Endothelial cell of umbilical vein (primary cell): Measurements from ENCODE around the gene CETN1. TPM values are rescaled to one million over a fixed set of nuclear protein-coding genes. Genes with fewer than 3 reads are reported as not detected.

Experiments used
- BruUV-seq: library from RNA; stranded (reverse); fragments of 400-500 nt; replicated peaks from 2 replicates; lab custom pipeline; 2021; lab: Mats Ljungman, UMichigan
- CTCF ChIA-PET: fragments of 300-600, 350-600 bp; sonication (Branson Sonifier 250); formaldehyde crosslinking; loops from one replicate; lab custom pipeline; 2021; ENCODE audit warnings: antibody characterized with exemption, inconsistent platforms; lab: Charles Lee
- POLR2A ChIA-PET: fragments of 300-600, 350-600 bp; sonication (Branson Sonifier 250); formaldehyde crosslinking; loops from one replicate; lab custom pipeline; 2021; ENCODE audit warnings: antibody characterized with exemption, inconsistent platforms; lab: Charles Lee
- DNase-seq: peaks from one replicate; pipeline ENCODE4 v3.0.0-alpha.2; 2011; ENCODE audit warnings: low read depth, low spot score
- FAIRE-seq: peaks from 2 replicates; lab custom pipeline; 2011; peaks lifted over from hg19 to GRCh38; lab: Jason Lieb, UNC
- H2AFZ ChIP-seq: 2 replicates; pipeline ENCODE4 v1.6.0; 2012; ENCODE audit warnings: low read depth, low read length, control low read depth, inconsistent platforms
- H3K27ac ChIP-seq: 2 replicates; pipeline ENCODE4 v1.5.1; 2011; ENCODE audit warnings: low read depth, mild to moderate bottlenecking, control low read depth, low read length, moderate library complexity; ENCODE audit not compliant: insufficient read depth
- H3K27me3 ChIP-seq, 2 experiments: 2 replicates each; pipeline versions ENCODE4 v1.6.0 to v1.6.1; 2011; ENCODE audit warnings: low read length in 2 of 2, mixed read lengths in 1 of 2; ENCODE audit not compliant: control insufficient read depth in 2 of 2, insufficient read depth in 2 of 2
- H3K36me3 ChIP-seq, 2 experiments: 2 replicates in 1 of 2; 3 replicates in 1 of 2; pipeline ENCODE4 v1.5.1; 2011; ENCODE audit warnings: low read length in 2 of 2, mild to moderate bottlenecking in 1 of 2, moderate library complexity in 1 of 2; ENCODE audit not compliant: control insufficient read depth in 2 of 2, insufficient read depth in 2 of 2; ENCODE audit errors: extremely low read depth in 1 of 2
- H3K4me1 ChIP-seq: 3 replicates; pipeline ENCODE4 v1.5.1; 2011; ENCODE audit warnings: mild to moderate bottlenecking, low read length; ENCODE audit not compliant: control insufficient read depth, insufficient read depth; ENCODE audit errors: extremely low read depth
- H3K4me2 ChIP-seq: 2 replicates; pipeline ENCODE4 v1.6.1; 2011; ENCODE audit warnings: low read length, control low read depth, mixed read lengths; ENCODE audit not compliant: insufficient read depth
- H3K4me3 ChIP-seq, 3 experiments: fragments of 200-600 bp in 1 of 3; sonication (generic), shearing (Covaris generic) in 1 of 3; replicated peaks in 1 of 3; 2 replicates each; pipeline ENCODE4 v1.5.1; 2011 to 2016; ENCODE audit warnings: control low read depth in 3 of 3, low read length in 3 of 3, mild to moderate bottlenecking in 2 of 3, inconsistent platforms in 1 of 3, low read depth in 1 of 3, moderate library complexity in 1 of 3; ENCODE audit not compliant: insufficient read depth in 1 of 3
- H3K79me2 ChIP-seq: 2 replicates; pipeline ENCODE4 v1.6.0; 2012; ENCODE audit warnings: low read length, inconsistent platforms; ENCODE audit not compliant: control insufficient read depth, insufficient read depth
- H3K9ac ChIP-seq: replicated peaks from 2 replicates; pipeline ENCODE3; 2011; ENCODE audit warnings: low read length, control low read depth; ENCODE audit not compliant: insufficient read depth; ENCODE audit errors: extremely low read depth
- H3K9me1 ChIP-seq: replicated peaks from 3 replicates; pipeline ENCODE4 v1.6.0; 2011; ENCODE audit warnings: mild to moderate bottlenecking, low read length; ENCODE audit not compliant: control insufficient read depth, insufficient read depth; ENCODE audit errors: extremely low read depth
- H3K9me3 ChIP-seq: replicated peaks from 2 replicates; pipeline ENCODE4 v1.5.1; 2012; ENCODE audit warnings: low read length, inconsistent platforms; ENCODE audit not compliant: control insufficient read depth, insufficient read depth
- H4K20me1 ChIP-seq: replicated peaks from 2 replicates; pipeline ENCODE3; 2011; ENCODE audit warnings: mild to moderate bottlenecking, low read length; ENCODE audit not compliant: control insufficient read depth, insufficient read depth; ENCODE audit errors: extremely low read depth
- MAX ChIP-seq: IDR thresholded peaks from 2 replicates; pipeline ENCODE4 v1.6.1; 2011; ENCODE audit not compliant: insufficient read depth, insufficient read length
- dilution Hi-C: fragments of 300-500 bp; cut with MboI; formaldehyde crosslinking; loops from one replicate; pipeline ENCODE4 v1.15.0; 2019; ENCODE audit warnings: low sequenced_read_pairs; ENCODE audit not compliant: extremely low pct_ligation_motif_present
- intact Hi-C: fragments of 100-400 bp; cut with micrococcal nuclease; formaldehyde crosslinking; loops from one replicate; pipeline ENCODE4 v1.10.0; 2022
- polyA plus RNA-seq, 4 experiments: library from polyadenylated mRNA; depleted of rRNA in 3 of 4; stranded (reverse) in 3 of 4; unstranded in 1 of 4; fragments of >200 nt; gene quantifications; 2 replicates each; pipeline versions ENCODE4 v1.2.1 to v1.2.3, GENCODE V29; 2011 to 2012; ENCODE audit warnings: missing spikeins in 1 of 4
- total RNA-seq: library from RNA; stranded (reverse); gene quantifications from 2 replicates; pipeline ENCODE4 v1.2.3, GENCODE V29; 2021
- TF ChIP-seq, protein P1 (sequence below), 2 donors: IDR thresholded peaks; 1 replicate in 1 of 2; 2 replicates in 1 of 2; pipeline ENCODE4 v1.5.1; 2011; ENCODE audit warnings: low read length in 2 of 2, mild to moderate bottlenecking in 2 of 2, moderate library complexity in 2 of 2, control low read depth in 1 of 2, inconsistent platforms in 1 of 2, low read depth in 1 of 2; ENCODE audit not compliant: insufficient read depth in 1 of 2; ENCODE audit errors: extremely low read depth in 1 of 2

The CETN1 gene
- total and polyA plus RNA-seq, 2 donors (not counting 3 experiments of a cell fraction or from before 2014, with no cell fraction given), result not detected

GRCh38 chr18:623761-624620 is 43.8 kb downstream of the CETN1 start:
- Histone ChIP-seq H3K4me2 (no peak overlapping the region), H3K9me3 (no peaks in the 10 kb centered on the region), H2AFZ (no peak overlapping the region), H3K36me3 (no peaks in the 10 kb centered on the region), H3K79me2 (no peaks in the 10 kb centered on the region), H3K9ac (no peak overlapping the region), H3K27me3 (peaks cover 0 to 2% of the 10 kb centered on the region in 2 experiments), H3K27ac (no peak overlapping the region), H4K20me1 (no peaks in the 10 kb centered on the region), H3K4me3 (no peak overlapping the region), H3K9me1 (no peaks in the 10 kb centered on the region), H3K4me1 (no peaks in the 10 kb centered on the region)
- no TSS peak for BruUV-seq
- peak; percentile 64 for DNase-seq
- peak; percentile 74 for FAIRE-seq
- CTCF ChIA-PET, result interaction anchor here (0.6 to 12.1 kb wide), 61 partner anchors 8 to 1923 kb away, joined by 3 to 652 read pairs (median 4); partner anchors contain the start of genes ENOSF1, THOC1, TYMS and USP14
- POLR2A ChIA-PET, result interaction anchor here (1.0 kb wide), 1 partner anchor 44 kb away, joined by 3 read pairs; no protein-coding TSS in a partner anchor
- dilution Hi-C loops (no loop called here), intact Hi-C loops (loop anchor here (1.0 to 2.0 kb wide), 5 partner anchors 33 to 215 kb away; partner anchors contain the start of gene TYMS)
- TF ChIP-seq, protein P1, sequence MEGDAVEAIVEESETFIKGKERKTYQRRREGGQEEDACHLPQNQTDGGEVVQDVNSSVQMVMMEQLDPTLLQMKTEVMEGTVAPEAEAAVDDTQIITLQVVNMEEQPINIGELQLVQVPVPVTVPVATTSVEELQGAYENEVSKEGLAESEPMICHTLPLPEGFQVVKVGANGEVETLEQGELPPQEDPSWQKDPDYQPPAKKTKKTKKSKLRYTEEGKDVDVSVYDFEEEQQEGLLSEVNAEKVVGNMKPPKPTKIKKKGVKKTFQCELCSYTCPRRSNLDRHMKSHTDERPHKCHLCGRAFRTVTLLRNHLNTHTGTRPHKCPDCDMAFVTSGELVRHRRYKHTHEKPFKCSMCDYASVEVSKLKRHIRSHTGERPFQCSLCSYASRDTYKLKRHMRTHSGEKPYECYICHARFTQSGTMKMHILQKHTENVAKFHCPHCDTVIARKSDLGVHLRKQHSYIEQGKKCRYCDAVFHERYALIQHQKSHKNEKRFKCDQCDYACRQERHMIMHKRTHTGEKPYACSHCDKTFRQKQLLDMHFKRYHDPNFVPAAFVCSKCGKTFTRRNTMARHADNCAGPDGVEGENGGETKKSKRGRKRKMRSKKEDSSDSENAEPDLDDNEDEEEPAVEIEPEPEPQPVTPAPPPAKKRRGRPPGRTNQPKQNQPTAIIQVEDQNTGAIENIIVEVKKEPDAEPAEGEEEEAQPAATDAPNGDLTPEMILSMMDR (IDR thresholded peaks at IDR 0.05; ENCODE audit: extremely low read depth in 1 of 2, insufficient read depth in 1 of 2, low read depth in 1 of 2, low read length in 2 of 2), result peak; percentile 55 to 78
- TF ChIP-seq MAX, result no peak
